SJSA1 (cell line): ENCODE data around the gene UBA6. TPM values are rescaled to one million over a fixed set of nuclear protein-coding genes. Genes with fewer than 3 reads are reported as not detected.

ENCODE experiments used
- DNase-seq, 2 experiments: peaks; one replicate each; pipeline ENCODE4 v3.0.0-alpha.2; 2015 to 2020; ENCODE audit warnings: low spot score in 2 of 2, low read depth in 1 of 2
- H3K27ac ChIP-seq: fragments of 250-450 bp; sonication (Bioruptor Pico); 2 replicates; pipeline ENCODE4 v1.5.1; 2020; ENCODE audit warnings: mild to moderate bottlenecking, moderate library complexity
- H3K27me3 ChIP-seq: fragments of 250-450 bp; sonication (Bioruptor Pico); replicated peaks from 2 replicates; pipeline ENCODE4 v1.5.1; 2020; ENCODE audit warnings: mild to moderate bottlenecking, moderate library complexity
- H3K36me3 ChIP-seq: fragments of 250-450 bp; sonication (Bioruptor Pico); 2 replicates; pipeline ENCODE4 v1.5.1; 2020; ENCODE audit warnings: mild to moderate bottlenecking
- H3K4me1 ChIP-seq: fragments of 250-450 bp; sonication (Bioruptor Pico); replicated peaks from 2 replicates; pipeline ENCODE4 v1.6.1; 2021; ENCODE audit warnings: mild to moderate bottlenecking
- H3K4me3 ChIP-seq: fragments of 250-450 bp; sonication (Bioruptor Pico); 2 replicates; pipeline ENCODE4 v1.5.1; 2020; ENCODE audit warnings: mild to moderate bottlenecking
- H3K9me3 ChIP-seq: fragments of 250-450 bp; sonication (Bioruptor Pico); replicated peaks from 2 replicates; pipeline ENCODE4 v1.5.1; 2020; ENCODE audit warnings: mild to moderate bottlenecking
- total RNA-seq: library from RNA; depleted of rRNA; stranded (reverse); fragments of >200 nt; shearing (Covaris generic); gene quantifications from 2 replicates; pipeline ENCODE4 v1.2.3, GENCODE V29; 2014

UBA6 gene
- total RNA-seq, 1 experiment from 2014 or later: 118 TPM

- Histone ChIP-seq H3K4me1 (peaks cover 11% of the 10 kb centered on the region; the same call in 1 of the 2 replicates), H3K9me3 (no peaks in the 10 kb centered on the region), H3K27me3 (no peaks in the 10 kb centered on the region), H3K4me3 (no peak overlapping the region), H3K36me3 (peaks cover 15% of the 10 kb centered on the region), H3K27ac (no peak overlapping the region)
- no peak for DNase-seq
These were observed 1.2 kb upstream of the UBA6 start for GRCh38 chr4:67702166-67702565.

GRCh38 chr4:67701517-67701850, 529 bp upstream of the UBA6 start:
- H3K9me3 ChIP-seq: no peaks in the 10 kb centered on the region
- H3K27me3 ChIP-seq: no peaks in the 10 kb centered on the region
- peak overlapping the region; percentile 83 for H3K4me3 ChIP-seq
- DNase-seq: no peak
- peaks cover 11% of the 10 kb centered on the region; the same call in 1 of the 2 replicates for H3K4me1 ChIP-seq
- peak overlapping the region; percentile 75 for H3K27ac ChIP-seq
- H3K36me3 ChIP-seq: peaks cover 15% of the 10 kb centered on the region

GRCh38 chr4:67700116-67700737, 728 bp downstream of the UBA6 start:
- Histone ChIP-seq H3K36me3 (peaks cover 15% of the 10 kb centered on the region), H3K4me1 (peaks cover 11% of the 10 kb centered on the region; the same call in 1 of the 2 replicates), H3K4me3 (peak overlapping the region; percentile 83), H3K27me3 (no peaks in the 10 kb centered on the region), H3K9me3 (no peaks in the 10 kb centered on the region), H3K27ac (peak overlapping the region; percentile 80)
- no peak for DNase-seq

GRCh38 chr4:67699603-67700002, 1.4 kb downstream of the UBA6 start:
- H3K27ac ChIP-seq: no peak overlapping the region
- DNase-seq: no peak

GRCh38 chr4:67697860-67698687, 2.9 kb downstream of the UBA6 start:
- Histone ChIP-seq H3K4me1 (peaks cover 11% of the 10 kb centered on the region; the same call in 1 of the 2 replicates), H3K27me3 (no peaks in the 10 kb centered on the region), H3K27ac (no peak overlapping the region), H3K36me3 (peaks cover 21% of the 10 kb centered on the region), H3K9me3 (no peaks in the 10 kb centered on the region), H3K4me3 (no peak overlapping the region)
- no peak for DNase-seq

More at GRCh38 chr4:67699603-67700002, 1.4 kb downstream of the UBA6 start:
- H3K4me1 ChIP-seq: peaks cover 11% of the 10 kb centered on the region; the same call in 1 of the 2 replicates
- no peaks in the 10 kb centered on the region for H3K27me3 ChIP-seq
- H3K9me3 ChIP-seq: no peaks in the 10 kb centered on the region
- H3K36me3 ChIP-seq: peaks cover 15% of the 10 kb centered on the region
- peak overlapping the region; percentile 83 for H3K4me3 ChIP-seq

- no peak for DNase-seq
These were observed 4.9 kb downstream of the UBA6 start for GRCh38 chr4:67696061-67696460.

GRCh38 chr4:67694662-67695061, 6.3 kb downstream of the UBA6 start:
- no peaks in the 10 kb centered on the region for H3K27me3 ChIP-seq
- peaks cover 42% of the 10 kb centered on the region for H3K36me3 ChIP-seq
- peaks cover 1% of the 10 kb centered on the region; the same call in 1 of the 2 replicates for H3K4me1 ChIP-seq
- no peaks in the 10 kb centered on the region for H3K9me3 ChIP-seq
- no peak overlapping the region for H3K4me3 ChIP-seq
- H3K27ac ChIP-seq: no peak overlapping the region
- no peak for DNase-seq

More at GRCh38 chr4:67696061-67696460, 4.9 kb downstream of the UBA6 start:
- Histone ChIP-seq H3K36me3 (peaks cover 38% of the 10 kb centered on the region), H3K4me3 (no peak overlapping the region), H3K4me1 (peaks cover 7% of the 10 kb centered on the region; the same call in 1 of the 2 replicates), H3K9me3 (no peaks in the 10 kb centered on the region), H3K27ac (no peak overlapping the region), H3K27me3 (no peaks in the 10 kb centered on the region)

- no peak for DNase-seq
- H3K36me3 ChIP-seq: peaks cover 40% of the 10 kb centered on the region
- H3K27ac ChIP-seq: no peak overlapping the region
- no peaks in the 10 kb centered on the region for H3K4me1 ChIP-seq
- H3K27me3 ChIP-seq: no peaks in the 10 kb centered on the region
- no peaks in the 10 kb centered on the region for H3K9me3 ChIP-seq
- H3K4me3 ChIP-seq: no peak overlapping the region
These were observed 9.6 kb downstream of the UBA6 start for GRCh38 chr4:67691328-67691727.

- no peaks in the 10 kb centered on the region for H3K27me3 ChIP-seq
- no peak overlapping the region for H3K27ac ChIP-seq
- H3K4me3 ChIP-seq: no peak overlapping the region
These were observed 13.3 kb downstream of the UBA6 start for GRCh38 chr4:67687636-67688035.

GRCh38 chr4:67685532-67685859, 15.5 kb downstream of the UBA6 start:
- H3K27ac ChIP-seq: no peak overlapping the region
- peaks cover 5% of the 10 kb centered on the region for H3K4me1 ChIP-seq
- H3K27me3 ChIP-seq: no peaks in the 10 kb centered on the region
- peaks cover 30% of the 10 kb centered on the region for H3K36me3 ChIP-seq
- no peak for DNase-seq
- no peaks in the 10 kb centered on the region for H3K9me3 ChIP-seq
- no peak overlapping the region for H3K4me3 ChIP-seq

More at GRCh38 chr4:67687636-67688035, 13.3 kb downstream of the UBA6 start:
- peaks cover 38% of the 10 kb centered on the region for H3K36me3 ChIP-seq
- peaks cover 5% of the 10 kb centered on the region for H3K4me1 ChIP-seq
- no peaks in the 10 kb centered on the region for H3K9me3 ChIP-seq
- DNase-seq: no peak

- H3K9me3 ChIP-seq: no peaks in the 10 kb centered on the region
- H3K27ac ChIP-seq: no peak overlapping the region
- peaks cover 29% of the 10 kb centered on the region for H3K36me3 ChIP-seq
- H3K4me1 ChIP-seq: peaks cover 5% of the 10 kb centered on the region
- no peaks in the 10 kb centered on the region for H3K27me3 ChIP-seq
- H3K4me3 ChIP-seq: no peak overlapping the region
- no peak for DNase-seq
These were observed 16.0 kb downstream of the UBA6 start for GRCh38 chr4:67684839-67685531.

GRCh38 chr4:67682266-67682665, 18.7 kb downstream of the UBA6 start:
- no peak overlapping the region for H3K27ac ChIP-seq
- no peak for DNase-seq
- no peaks in the 10 kb centered on the region for H3K9me3 ChIP-seq
- H3K4me3 ChIP-seq: no peak overlapping the region
- H3K36me3 ChIP-seq: peaks cover 30% of the 10 kb centered on the region
- no peaks in the 10 kb centered on the region for H3K27me3 ChIP-seq
- peaks cover 5% of the 10 kb centered on the region for H3K4me1 ChIP-seq

GRCh38 chr4:67680581-67681222, 20.3 kb downstream of the UBA6 start:
- Histone ChIP-seq H3K27ac (no peak overlapping the region), H3K27me3 (no peaks in the 10 kb centered on the region), H3K4me1 (peaks cover 4% of the 10 kb centered on the region), H3K4me3 (no peak overlapping the region), H3K36me3 (peaks cover 42% of the 10 kb centered on the region), H3K9me3 (no peaks in the 10 kb centered on the region)
- DNase-seq: no peak
